Measurements from ENCODE around the gene NPHP1. TPM values are rescaled to one million over a fixed set of nuclear protein-coding genes. Genes with fewer than 3 reads are reported as not detected.
"Not testable (repeated sequence)": the region's sequence is repeated elsewhere in the genome, so short reads cannot be mapped to it uniquely, and the experiment has no call there.

NPHP1 gene
- total and polyA plus RNA-seq, 2 experiments from 2014 or later = 3.1 to 10.9 TPM

GRCh38 chr2:110167326-110168000 lies 37.4 kb downstream of the NPHP1 start:
- Histone ChIP-seq H3K27me3 (replicated peaks; ENCODE audit: insufficient read depth) (no peaks in the 10 kb centered on the region), H3F3A (ENCODE audit: insufficient read depth) (no peaks in the 10 kb centered on the region), H3K9ac (no peak overlapping the region), H3K9me3 (ENCODE audit: low read depth) (no peaks in the 10 kb centered on the region), H3K4me3 (no peak overlapping the region), H4K20me1 (ENCODE audit: insufficient read depth) (no peaks in the 10 kb centered on the region), H2AFZ (no peak overlapping the region), H3K9me2 (ENCODE audit: insufficient read depth) (no peaks in the 10 kb centered on the region), H3K4me1 (ENCODE audit: insufficient read depth) (peaks cover 18% of the 10 kb centered on the region), H3K27ac (no peak overlapping the region), H3K79me2 (ENCODE audit: insufficient read depth) (no peaks in the 10 kb centered on the region), H3K4me2 (ENCODE audit: unreplicated experiment) (peak overlapping the region; percentile 16), H3K36me3 (ENCODE audit: low read depth) (no peaks in the 10 kb centered on the region)
- TF ChIP-seq EZH2 (IDR thresholded peaks at IDR 0.05; ENCODE audit: insufficient read depth, poor library complexity, severe bottlenecking) = no peak
- TF ChIP-seq EZH2phosphoT487 (IDR thresholded peaks at IDR 0.05; ENCODE audit: insufficient read depth, low read depth) = no peak
- 68 to 80% methylated on average over 5 of the region's 5 CpGs for WGBS, 2 experiments (ENCODE audit: low coverage in 1 of 2, low lambda C conversion rate in 2 of 2, missing lambda C conversion rate in 2 of 2)
- DNase-seq = peak; percentile 20
- in situ Hi-C loops (cut with MboI) = no loop called here

DNA sequence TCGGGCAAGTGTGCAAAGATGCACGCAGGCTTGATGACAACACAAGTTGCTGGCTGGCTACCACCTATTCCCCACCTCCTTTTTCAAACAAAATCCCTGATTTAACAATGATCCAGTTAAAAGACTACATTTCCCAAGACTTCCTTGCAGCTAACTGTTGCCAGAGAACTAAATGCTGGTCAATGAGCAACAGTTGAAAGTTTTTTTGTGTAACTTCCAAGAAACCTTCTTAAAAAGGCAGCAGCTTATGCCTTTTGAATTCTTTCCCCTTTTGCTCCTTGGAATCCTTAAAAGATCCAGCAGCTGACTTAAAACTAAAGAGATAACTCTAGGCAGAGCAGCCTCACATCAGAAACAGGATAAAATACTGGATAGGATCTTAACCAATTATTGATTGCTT lies 38.5 kb downstream of the NPHP1 start:
- no peaks in the 10 kb centered on the region for H3K9me2 ChIP-seq (ENCODE audit: insufficient read depth)
- H3K4me3 ChIP-seq = no peak overlapping the region
- H3F3A ChIP-seq (ENCODE audit: insufficient read depth) = no peaks in the 10 kb centered on the region
- no peaks in the 10 kb centered on the region for H3K9me3 ChIP-seq (ENCODE audit: low read depth)
- no peaks in the 10 kb centered on the region for H3K36me3 ChIP-seq (ENCODE audit: low read depth)
- no peaks in the 10 kb centered on the region for H3K79me2 ChIP-seq (ENCODE audit: insufficient read depth)
- H3K4me1 ChIP-seq (ENCODE audit: insufficient read depth) = peaks cover 18% of the 10 kb centered on the region
- H3K9ac ChIP-seq = no peak overlapping the region
- 91 to 98% methylated on average over 2 of the region's 2 CpGs for WGBS, 2 experiments (ENCODE audit: low coverage in 1 of 2, low lambda C conversion rate in 2 of 2, missing lambda C conversion rate in 2 of 2)
- H3K4me2 ChIP-seq (ENCODE audit: unreplicated experiment) = no peak overlapping the region
- no peak overlapping the region for H3K27ac ChIP-seq
- in situ Hi-C loops (cut with MboI) = no loop called here
- H2AFZ ChIP-seq = no peak overlapping the region
- no peaks in the 10 kb centered on the region for H4K20me1 ChIP-seq (ENCODE audit: insufficient read depth)
- no peak for TF ChIP-seq EZH2phosphoT487 (IDR thresholded peaks at IDR 0.05; ENCODE audit: insufficient read depth, low read depth)
- no peak for TF ChIP-seq EZH2 (IDR thresholded peaks at IDR 0.05; ENCODE audit: insufficient read depth, poor library complexity, severe bottlenecking)
- H3K27me3 ChIP-seq (replicated peaks; ENCODE audit: insufficient read depth) = no peaks in the 10 kb centered on the region
- DNase-seq = peak; percentile 57

DNA sequence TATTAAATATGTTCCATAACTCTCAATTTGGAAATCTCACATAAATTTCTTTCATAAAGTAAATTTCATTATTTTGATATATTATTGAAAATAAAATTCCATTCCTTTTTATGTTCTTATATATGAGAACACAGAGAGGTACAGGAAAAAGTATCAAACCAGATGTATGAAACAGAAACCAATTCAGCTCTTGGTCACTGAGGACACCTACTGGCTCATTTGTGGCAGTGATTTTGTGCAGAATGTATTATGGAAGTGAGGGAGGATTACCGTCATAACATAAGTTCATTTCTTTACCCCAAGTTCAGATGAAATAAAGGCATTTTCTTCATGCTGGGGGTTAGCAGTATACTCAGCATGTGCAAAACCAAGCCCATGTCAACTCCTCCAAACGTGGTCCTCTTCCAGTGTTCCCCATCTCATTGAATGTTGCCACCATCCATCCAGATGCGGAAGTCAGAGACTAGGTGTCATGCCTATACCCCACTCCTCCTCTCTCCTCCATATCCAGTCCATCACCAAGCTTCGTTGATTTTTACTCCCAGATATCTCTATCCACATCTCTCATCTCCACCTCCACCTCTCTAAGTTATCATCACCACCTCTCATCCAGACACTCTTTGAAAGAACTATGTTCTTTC lies 47.5 kb downstream of the NPHP1 start:
- H3K9me2 ChIP-seq (ENCODE audit: insufficient read depth) = no peaks in the 10 kb centered on the region
- H3K9me3 ChIP-seq (ENCODE audit: low read depth) = no peaks in the 10 kb centered on the region
- no peak overlapping the region for H3K4me2 ChIP-seq (ENCODE audit: unreplicated experiment)
- H3K79me2 ChIP-seq (ENCODE audit: insufficient read depth) = no peaks in the 10 kb centered on the region
- in situ Hi-C loops (cut with MboI) = no loop called here
- H3F3A ChIP-seq (ENCODE audit: insufficient read depth) = peaks cover 23% of the 10 kb centered on the region; the same call in 1 of the 2 replicates
- no peak for TF ChIP-seq EZH2phosphoT487 (IDR thresholded peaks at IDR 0.05; ENCODE audit: insufficient read depth, low read depth)
- TF ChIP-seq EZH2 (IDR thresholded peaks at IDR 0.05; ENCODE audit: insufficient read depth, poor library complexity, severe bottlenecking) = no peak
- peak overlapping the region; percentile 84 for H2AFZ ChIP-seq
- H3K36me3 ChIP-seq (ENCODE audit: low read depth) = peaks cover 2% of the 10 kb centered on the region; the same call in 1 of the 2 replicates
- peaks cover 17% of the 10 kb centered on the region for H3K4me1 ChIP-seq (ENCODE audit: insufficient read depth)
- H3K9ac ChIP-seq = peak overlapping the region; percentile 45
- H3K27ac ChIP-seq = peak overlapping the region; percentile 82
- no peaks in the 10 kb centered on the region for H4K20me1 ChIP-seq (ENCODE audit: insufficient read depth)
- DNase-seq = peak; percentile 83
- WGBS, 2 experiments (ENCODE audit: low coverage in 1 of 2, low lambda C conversion rate in 2 of 2, missing lambda C conversion rate in 2 of 2) = 21 to 22% methylated on average over 4 of the region's 4 CpGs
- no peaks in the 10 kb centered on the region for H3K27me3 ChIP-seq (replicated peaks; ENCODE audit: insufficient read depth)
- no peak overlapping the region for H3K4me3 ChIP-seq

DNA sequence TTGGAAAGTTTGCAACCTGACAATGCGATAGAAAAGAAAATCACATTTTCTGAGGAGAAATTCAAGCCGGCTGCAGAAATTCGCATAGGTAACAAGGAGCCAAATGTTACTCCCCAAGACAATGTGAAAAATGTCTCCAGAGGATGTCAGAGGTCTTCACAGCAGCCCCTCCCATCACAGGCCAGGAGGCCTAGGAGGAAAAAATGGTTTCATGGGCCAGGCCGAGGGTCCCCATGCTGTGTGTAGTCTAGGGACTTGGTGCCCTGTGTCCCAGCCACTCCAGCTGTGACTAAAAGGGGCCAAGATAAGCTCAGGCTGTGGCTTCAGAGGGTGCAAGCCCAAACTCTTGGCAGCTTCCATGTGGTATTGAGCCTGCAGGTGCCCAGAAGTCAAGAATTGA lies 50.0 kb downstream of the NPHP1 start:
- H3K27ac ChIP-seq; H3K36me3 ChIP-seq (ENCODE audit: low read depth); H2AFZ ChIP-seq; H4K20me1 ChIP-seq (ENCODE audit: insufficient read depth); in situ Hi-C loops (cut with MboI); H3K27me3 ChIP-seq (replicated peaks; ENCODE audit: insufficient read depth); H3K9me3 ChIP-seq (ENCODE audit: low read depth); H3K9me2 ChIP-seq (ENCODE audit: insufficient read depth); H3K9ac ChIP-seq; DNase-seq; H3K4me2 ChIP-seq (ENCODE audit: unreplicated experiment); H3K4me3 ChIP-seq; H3K79me2 ChIP-seq (ENCODE audit: insufficient read depth): not testable (repeated sequence)
- peaks cover 34% of the 10 kb centered on the region; the same call in 1 of the 2 replicates for H3F3A ChIP-seq (ENCODE audit: insufficient read depth)
- 98 to 99% methylated on average over 4 of the region's 4 CpGs for WGBS, 2 experiments (ENCODE audit: low coverage in 1 of 2, low lambda C conversion rate in 2 of 2, missing lambda C conversion rate in 2 of 2)
- H3K4me1 ChIP-seq (ENCODE audit: insufficient read depth) = peaks cover 24% of the 10 kb centered on the region

GRCh38 chr2:110154188-110154587 lies 50.6 kb downstream of the NPHP1 start:
- DNase-seq; in situ Hi-C loops (cut with MboI); H3K27me3 ChIP-seq (replicated peaks; ENCODE audit: insufficient read depth); H3K27ac ChIP-seq; H3K9ac ChIP-seq; H3K4me2 ChIP-seq (ENCODE audit: unreplicated experiment); H2AFZ ChIP-seq; H3K4me3 ChIP-seq; H3K9me3 ChIP-seq (ENCODE audit: low read depth); H3K9me2 ChIP-seq (ENCODE audit: insufficient read depth); H4K20me1 ChIP-seq (ENCODE audit: insufficient read depth); H3K36me3 ChIP-seq (ENCODE audit: low read depth); H3K79me2 ChIP-seq (ENCODE audit: insufficient read depth): not testable (repeated sequence)
- Histone ChIP-seq H3F3A (ENCODE audit: insufficient read depth) (peaks cover 41% of the 10 kb centered on the region), H3K4me1 (ENCODE audit: insufficient read depth) (peaks cover 30% of the 10 kb centered on the region)
- 92 to 100% methylated on average over 2 of the region's 2 CpGs for WGBS, 2 experiments (ENCODE audit: low coverage in 1 of 2, low lambda C conversion rate in 2 of 2, missing lambda C conversion rate in 2 of 2)
